ENCODE data around the gene QPCT.
A peak's percentile ranks its signal among the peaks of the same experiment; 100 is the strongest.

Gene QPCT

DNA sequence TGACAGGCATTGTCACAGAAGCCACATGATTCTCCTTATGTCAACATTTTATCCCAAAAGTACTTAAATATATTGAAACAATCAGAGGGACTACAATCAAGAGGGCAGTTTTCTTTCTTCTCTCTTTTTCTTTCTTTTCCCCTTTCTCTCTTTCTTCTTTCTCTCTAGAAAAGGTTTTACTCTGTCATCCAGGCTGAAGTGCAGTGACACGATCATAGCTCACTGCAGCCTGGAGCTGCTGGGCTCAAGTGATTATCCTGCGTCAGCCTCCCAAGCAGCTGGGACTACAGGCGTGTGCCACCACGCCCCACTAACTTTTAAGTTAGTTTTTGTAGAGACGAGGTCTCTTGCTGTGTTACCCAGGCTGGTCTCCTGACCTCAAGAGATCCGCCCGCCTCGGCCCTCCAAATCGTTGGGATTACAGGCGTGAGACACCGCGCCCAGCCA, 18.8 kb upstream of the QPCT start:
- no peak for DNase-seq

- DNase-seq = peak; percentile 56
Measured at GRCh38 chr2:37326285-37326684, 18.1 kb upstream of the QPCT start.

DNA sequence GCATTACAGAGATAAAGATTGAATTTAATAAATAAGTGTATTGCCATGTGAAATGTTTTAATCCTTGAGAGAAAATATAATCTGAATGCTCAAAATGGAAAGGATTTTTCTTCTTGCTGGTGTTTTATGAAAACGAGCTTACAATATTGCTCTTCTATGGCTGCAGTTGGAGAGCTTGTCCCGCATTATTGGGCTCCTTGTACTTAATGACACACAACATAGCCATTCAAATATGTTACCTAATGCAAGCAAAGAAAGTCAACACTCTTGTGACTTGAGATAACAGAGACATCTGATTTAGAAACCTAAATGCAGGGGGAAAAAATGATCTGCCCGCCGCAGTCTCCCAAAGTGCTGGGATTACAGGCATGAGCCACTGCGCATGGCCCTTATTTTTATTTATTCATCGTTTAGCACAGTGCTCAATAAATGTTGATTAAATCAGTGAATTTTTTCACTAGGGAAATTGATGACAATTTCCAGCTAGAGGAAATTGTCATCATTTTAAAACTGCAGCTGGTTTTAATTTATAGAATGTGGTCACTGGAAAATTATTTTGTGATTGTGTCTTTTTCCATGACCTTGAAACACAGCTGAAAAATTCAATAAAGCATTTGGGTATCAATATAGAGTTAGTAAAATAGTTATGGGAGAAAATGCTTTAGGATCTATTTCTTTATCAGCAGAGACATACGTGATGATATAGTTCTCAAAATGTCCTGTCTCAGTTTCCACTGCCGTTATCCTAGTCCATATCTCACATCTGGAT, 17.4 kb upstream of the QPCT start:
- no peak for DNase-seq

DNA sequence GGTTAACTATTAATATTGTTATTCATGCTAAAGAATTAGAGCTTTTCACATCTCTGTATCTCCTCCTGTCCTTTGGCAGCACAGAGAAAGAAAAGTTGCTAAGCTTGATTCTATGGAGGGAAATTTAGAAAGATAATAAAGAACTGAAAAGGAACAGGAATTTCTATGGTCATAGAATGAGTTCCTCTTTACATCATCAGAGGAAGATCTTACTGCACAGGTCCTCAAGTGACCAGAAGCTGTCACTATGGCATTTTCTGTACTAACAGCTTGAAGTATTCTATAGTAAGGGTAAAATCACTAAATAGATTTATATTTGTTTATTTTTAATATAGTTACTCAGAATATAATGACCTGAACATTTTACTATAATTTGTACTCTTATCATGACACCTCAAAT, 13.7 kb upstream of the QPCT start:
- DNase-seq = peak; percentile 6

DNA sequence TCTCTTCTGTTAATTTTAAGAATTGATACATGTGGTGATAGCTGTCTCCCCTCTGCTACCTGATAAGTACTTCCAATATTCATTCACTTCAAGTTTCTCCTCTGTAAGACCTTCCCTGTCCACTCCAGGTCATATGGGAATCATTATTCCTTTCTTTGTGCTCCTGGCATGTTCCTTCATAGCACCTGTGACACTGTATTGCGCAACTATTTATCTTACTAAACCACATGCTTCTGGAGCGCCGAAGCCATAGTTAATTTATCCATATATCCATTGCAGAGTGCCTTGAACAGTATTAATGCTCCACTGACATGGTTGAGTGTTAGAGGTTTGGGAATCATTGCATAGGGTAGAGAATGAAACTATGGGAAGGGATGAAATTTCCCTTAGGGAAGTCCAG, 11.9 kb upstream of the QPCT start:
- DNase-seq = no peak

GRCh38 chr2:37333256-37333655, 11.2 kb upstream of the QPCT start:
- DNase-seq = no peak

- DNase-seq = no peak
Measured at GRCh38 chr2:37335604-37336003, 8.8 kb upstream of the QPCT start.

DNA sequence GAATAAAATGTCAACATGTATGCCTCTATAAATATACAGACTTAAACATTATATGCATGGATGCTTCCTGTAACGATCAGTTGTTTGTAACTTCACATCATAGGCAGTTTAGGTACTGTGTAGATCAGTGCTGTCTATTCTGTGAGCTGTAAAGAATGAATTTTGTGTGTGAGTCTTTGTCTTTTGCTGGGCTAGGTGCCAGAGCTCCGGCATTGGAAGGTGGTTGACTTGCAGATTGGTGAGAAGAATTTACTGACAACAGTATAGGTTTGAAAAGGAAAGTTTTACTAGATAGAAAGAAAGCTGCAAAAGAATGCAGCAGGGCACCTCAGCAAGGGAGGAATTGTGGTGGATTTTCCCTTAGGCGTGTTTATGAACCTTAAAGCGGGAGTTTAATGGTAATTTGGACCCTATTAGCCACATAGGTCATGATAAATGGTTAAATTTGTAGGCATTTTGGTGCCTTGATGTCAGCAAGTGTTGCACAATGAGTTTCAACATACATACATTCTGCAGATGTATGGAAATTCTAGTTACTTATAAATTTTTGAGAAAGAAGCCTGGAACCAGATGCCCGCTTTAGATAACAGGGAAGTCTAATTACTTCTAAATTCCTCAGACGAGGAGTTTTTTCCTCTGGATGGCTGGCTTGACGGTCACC, 6.7 kb upstream of the QPCT start:
- DNase-seq = no peak

GRCh38 chr2:37338933-37339332, 5.5 kb upstream of the QPCT start:
- no peak for DNase-seq

DNA sequence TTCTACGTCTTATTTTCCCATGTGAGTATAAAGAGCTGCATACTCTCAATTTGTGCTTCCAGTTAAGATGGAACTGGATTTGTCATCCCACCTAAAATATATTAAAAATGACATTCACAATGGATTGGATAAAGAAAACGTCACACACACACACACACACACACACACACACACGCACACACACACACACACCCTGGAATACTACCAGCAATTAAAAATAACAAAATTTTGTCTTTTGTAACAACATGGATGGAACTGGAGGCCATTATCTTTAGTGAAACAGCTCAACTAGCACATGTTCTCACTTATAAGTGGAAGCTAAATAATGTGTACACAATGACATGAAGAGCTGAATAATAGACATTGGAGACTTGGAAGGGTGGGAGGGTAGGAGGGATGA, 3.8 kb upstream of the QPCT start:
- DNase-seq = no peak

DNA sequence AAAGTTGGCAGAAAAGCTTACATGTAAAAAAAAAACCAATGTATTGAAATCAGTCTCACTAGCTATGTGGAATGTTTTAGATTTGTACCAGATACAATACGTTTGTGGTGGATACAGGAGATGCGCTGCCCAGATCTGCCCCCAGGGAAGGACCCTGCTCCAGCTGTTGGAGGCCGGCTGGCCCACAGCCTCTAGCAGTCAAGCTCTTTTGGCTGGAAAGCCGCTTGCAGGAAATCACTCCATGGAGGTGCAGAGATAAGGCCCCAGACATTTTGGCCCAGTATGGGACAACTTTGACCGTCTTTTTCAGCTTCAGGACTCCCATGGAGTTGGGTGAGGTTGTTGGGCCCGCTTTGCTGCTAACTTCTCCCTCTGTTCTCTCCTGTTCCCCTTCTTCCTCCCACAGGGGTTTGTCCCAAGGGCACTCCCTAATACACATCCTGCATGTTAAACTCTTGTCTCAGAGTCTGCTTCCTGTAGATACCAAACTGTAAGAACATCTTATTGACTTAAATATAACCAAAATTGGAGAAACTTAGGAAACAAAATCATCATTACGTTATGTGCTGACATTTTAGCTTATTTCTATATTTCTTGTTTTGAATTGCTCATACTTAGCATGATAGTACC, 1.7 kb upstream of the QPCT start:
- DNase-seq = no peak

DNA sequence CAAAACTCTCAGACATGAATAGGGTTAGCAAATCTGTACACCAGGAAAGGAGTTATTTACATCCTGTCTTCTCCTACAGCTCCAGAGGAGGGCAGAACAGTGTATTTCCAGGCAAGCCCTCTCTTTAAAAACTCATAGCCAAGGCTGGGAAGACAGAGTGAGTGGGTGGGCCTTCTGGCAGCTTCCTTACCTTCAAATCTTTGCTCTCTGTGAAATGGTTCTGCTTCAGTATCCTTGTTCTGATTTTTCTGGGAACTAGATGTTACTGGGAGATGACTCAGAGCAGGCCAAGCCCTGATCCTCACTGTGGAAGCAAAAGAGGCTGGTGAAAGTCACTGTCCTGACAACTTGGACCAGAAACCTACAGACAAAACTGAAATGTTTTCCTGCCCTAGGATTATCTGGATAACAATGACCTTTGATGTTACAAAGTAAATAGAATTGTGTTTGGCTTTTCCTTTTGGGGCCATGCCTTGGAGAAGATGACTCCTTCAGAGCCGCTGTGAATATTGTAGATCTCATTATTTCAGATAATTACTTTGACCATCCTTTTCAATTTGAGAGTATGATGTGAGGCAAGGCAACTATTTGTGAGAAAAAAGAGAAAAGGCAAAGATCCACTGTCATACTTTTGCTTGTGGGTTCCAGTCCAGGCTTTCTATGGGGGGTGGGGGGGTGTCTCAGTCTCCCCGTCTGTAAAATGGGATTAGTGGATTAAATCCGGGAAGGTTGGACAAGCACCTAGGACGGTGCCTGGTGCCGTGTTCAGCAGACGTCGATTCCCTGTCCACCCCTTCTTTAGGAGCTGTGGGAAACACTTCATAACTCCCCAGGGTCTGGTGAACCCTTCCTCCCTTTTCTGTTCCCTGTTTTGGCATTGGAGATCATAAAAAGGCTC, 644 bp upstream of the QPCT start:
- DNase-seq = no peak

DNA sequence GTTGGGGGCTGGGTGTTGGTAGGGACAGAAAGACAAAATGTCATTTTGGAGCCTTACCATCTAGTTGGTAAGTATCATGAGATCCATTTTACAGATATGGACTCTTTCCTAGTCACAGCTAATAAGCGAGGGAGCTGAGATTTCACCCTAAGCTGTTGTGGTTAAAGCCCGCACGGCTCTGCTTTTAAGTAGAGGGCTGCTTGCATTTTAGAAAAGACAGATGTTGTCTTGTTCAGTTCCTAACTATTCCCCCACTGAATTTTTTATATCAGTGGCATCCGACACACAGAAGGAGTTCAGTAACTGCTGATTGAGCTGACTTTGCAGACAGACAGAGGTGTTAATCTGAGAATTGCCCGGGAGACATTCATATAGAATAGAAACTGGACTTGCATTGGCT, 3.7 kb downstream of the QPCT start:
- DNase-seq = no peak

DNA sequence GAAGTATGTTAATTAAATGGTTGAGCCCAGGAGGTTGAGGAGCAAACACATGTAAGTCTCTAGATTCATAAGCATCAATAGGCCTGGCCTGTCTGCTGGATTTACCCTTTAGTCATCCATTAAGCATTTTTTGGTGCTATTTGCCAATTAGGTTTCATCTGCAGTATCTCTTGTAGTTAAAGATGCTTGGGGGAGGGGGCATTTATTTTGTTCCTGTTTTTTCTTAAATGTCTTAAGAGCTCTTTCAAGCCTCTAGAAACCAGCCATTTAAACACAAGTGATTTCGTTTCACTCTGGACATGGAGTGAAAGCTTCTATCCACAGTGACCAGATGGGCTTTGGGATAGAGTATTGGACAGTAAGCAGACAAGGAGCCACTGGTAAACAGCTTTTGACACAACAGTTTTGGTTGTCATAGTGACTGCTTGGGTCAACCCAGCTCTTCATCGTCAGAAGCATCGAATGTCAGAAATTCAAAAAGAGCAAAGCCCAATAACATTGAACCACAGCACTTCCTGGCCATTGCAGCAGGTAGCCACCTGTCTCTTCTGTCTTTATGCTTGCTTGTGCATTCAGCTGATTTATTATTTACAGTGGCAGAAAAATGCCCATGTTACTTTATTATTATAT, 4.9 kb downstream of the QPCT start:
- DNase-seq = peak; percentile 51

DNA sequence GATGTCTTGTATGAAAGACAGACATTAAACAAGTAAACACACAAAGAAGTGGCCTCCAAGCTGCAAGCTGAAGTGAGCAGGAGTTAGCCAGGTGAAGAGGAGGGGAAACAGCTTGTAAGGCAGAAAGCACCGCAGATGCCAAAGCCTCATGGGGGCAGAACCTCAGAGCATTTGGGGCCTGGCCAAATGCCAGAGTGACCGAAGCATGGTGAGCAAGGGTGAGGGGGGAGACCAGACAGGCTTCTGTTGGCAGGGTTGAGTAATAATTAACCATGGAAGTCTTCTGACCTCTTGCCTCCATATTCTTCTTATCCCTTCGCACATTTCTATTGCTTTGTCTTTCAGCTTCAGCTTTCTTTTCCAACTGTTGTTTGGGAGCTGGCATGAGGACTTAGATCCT, 5.6 kb downstream of the QPCT start:
- DNase-seq = peak; percentile 14

DNA sequence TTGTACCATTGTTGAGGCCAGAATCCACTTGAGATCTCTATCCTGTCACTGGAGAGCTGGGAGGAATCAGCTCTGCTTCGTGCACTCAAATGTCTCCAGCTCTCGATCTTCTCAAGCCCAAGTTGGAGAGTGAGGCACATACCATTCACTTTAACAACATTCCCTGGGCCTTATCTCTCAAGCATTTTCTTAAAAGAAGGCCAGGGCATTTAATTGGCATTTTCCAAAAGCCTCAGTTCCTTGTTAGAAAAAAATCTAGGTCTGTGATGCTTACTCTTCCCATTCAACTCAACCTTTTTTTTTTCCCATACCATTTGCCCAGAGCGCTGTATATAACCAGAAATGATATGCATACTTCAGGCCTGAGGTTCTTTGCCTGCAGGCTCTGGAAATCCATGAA, 10.1 kb downstream of the QPCT start:
- DNase-seq = no peak

GRCh38 chr2:37355735-37356134, 11.3 kb downstream of the QPCT start:
- no peak for DNase-seq

DNA sequence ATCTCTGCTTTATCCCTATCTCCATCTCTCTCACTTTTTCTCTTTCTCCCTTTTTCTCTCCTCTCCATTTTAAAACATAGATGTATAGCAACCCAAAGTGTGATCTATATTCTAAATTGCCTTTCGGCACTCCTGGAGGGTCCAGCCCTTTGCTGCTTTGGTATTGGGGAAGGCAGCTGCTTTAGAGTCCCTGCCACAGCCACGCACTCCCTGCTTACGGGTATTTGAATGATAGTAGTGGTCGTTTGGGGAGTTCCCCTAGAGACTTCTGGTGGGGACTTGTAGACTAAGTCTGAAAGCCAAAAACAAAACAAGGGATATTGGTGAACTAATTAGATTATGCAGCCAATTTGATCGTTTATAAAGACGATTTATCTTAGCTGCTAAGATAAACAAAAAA, 11.9 kb downstream of the QPCT start:
- DNase-seq = no peak

DNA sequence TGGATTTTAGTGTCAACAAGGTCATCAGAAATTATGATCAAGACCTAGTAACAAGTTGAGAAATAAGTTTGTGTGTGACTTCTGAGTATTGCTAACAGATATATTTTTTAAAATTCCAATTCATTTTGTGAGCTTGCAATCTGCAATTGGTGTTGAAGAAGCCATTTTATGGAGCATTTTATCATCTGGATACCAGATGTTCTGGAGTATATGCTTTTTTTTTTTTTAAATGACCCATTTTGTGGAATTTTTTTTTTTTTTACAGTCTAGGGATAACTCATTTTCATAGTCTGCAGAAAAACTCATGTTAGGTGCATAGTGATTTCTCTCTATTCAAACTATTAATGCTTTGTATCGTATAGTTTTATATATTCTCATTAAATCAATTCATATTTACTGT, 12.6 kb downstream of the QPCT start:
- no peak for DNase-seq

- no peak for DNase-seq
Measured at GRCh38 chr2:37357530-37357929, 13.1 kb downstream of the QPCT start.

GRCh38 chr2:37358466-37358865, 14.0 kb downstream of the QPCT start:
- DNase-seq = no peak

DNA sequence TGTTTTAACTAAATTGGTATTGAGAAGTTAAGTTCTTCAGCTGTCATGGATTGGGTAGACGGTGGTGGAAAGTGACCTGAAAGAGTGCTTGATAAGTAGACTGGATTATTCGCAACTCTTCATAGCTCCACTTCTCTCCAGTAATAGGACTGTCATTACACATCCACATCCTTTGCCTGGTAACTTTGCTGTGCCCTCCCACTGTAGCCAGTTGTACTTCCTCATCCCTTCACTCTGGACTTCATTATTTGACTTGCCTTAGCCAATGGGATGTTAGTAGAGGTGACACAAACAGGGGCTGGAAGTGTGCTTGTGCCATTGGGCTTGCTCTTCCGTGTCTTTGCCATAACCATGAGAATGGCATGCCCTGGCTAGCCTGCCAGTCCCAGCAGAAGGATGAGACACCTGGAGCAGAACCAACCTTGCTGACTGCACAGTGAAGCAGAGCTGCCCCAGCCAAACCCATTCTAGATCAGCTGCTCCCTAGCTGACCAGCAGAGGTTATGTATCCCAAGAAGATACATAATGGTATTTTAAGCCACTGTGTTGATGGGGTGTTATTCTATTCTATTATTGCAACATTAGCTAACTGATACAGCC, 16.9 kb downstream of the QPCT start:
- DNase-seq = peak; percentile 49

Measured in MV-4-11 (cell line).